Activated CD4-positive, alpha-beta T cell treated with anti-CD3 and anti-CD28 coated beads, Interleukin-2, amount 10 ng/mL, durations not matched to agents 7 days and 5 days (primary cell): ENCODE measurements around the gene PRKAR2B. TPM values are rescaled to one million over a fixed set of nuclear protein-coding genes. Genes with fewer than 3 reads are reported as not detected.

Experiments used
- CTCF ChIA-PET: fragments of 350-600 bp; sonication (Branson Sonifier 250); formaldehyde crosslinking; loops from one replicate; lab custom pipeline; 2021; ENCODE audit warnings: antibody characterized with exemption; lab: Charles Lee
- POLR2A ChIA-PET: fragments of 350-600 bp; sonication (Branson Sonifier 250); formaldehyde crosslinking; loops from one replicate; lab custom pipeline; 2021; ENCODE audit warnings: antibody characterized with exemption; lab: Charles Lee
- DNase-seq: peaks from one replicate; pipeline ENCODE4 v3.0.0-alpha.2; 2020
- H3K27ac Mint-ChIP-seq: one replicate; pipeline ENCODE4 v1.8.0; 2021; ENCODE audit warnings: mild to moderate bottlenecking, moderate library complexity, mixed read lengths
- H3K27me3 Mint-ChIP-seq: one replicate; pipeline ENCODE4 v1.8.0; 2021; ENCODE audit warnings: mixed read lengths
- H3K36me3 Mint-ChIP-seq: one replicate; pipeline ENCODE4 v1.8.0; 2021; ENCODE audit warnings: low read depth, mixed read lengths
- H3K4me1 Mint-ChIP-seq: one replicate; pipeline ENCODE4 v1.8.0; 2021; ENCODE audit warnings: mixed read lengths
- H3K4me3 Mint-ChIP-seq: one replicate; pipeline ENCODE4 v1.8.0; 2021; ENCODE audit warnings: mild to moderate bottlenecking, moderate library complexity, mixed read lengths
- H3K9me3 Mint-ChIP-seq: one replicate; pipeline ENCODE4 v1.8.0; 2021; ENCODE audit warnings: mixed read lengths
- total RNA-seq, 2 experiments: library from RNA; stranded (reverse); gene quantifications; one replicate each; pipeline ENCODE4 v1.2.3, GENCODE V29; 2021

PRKAR2B gene
- total RNA-seq, 2 experiments from 2014 or later = 1.2 to 1.4 TPM

DNA sequence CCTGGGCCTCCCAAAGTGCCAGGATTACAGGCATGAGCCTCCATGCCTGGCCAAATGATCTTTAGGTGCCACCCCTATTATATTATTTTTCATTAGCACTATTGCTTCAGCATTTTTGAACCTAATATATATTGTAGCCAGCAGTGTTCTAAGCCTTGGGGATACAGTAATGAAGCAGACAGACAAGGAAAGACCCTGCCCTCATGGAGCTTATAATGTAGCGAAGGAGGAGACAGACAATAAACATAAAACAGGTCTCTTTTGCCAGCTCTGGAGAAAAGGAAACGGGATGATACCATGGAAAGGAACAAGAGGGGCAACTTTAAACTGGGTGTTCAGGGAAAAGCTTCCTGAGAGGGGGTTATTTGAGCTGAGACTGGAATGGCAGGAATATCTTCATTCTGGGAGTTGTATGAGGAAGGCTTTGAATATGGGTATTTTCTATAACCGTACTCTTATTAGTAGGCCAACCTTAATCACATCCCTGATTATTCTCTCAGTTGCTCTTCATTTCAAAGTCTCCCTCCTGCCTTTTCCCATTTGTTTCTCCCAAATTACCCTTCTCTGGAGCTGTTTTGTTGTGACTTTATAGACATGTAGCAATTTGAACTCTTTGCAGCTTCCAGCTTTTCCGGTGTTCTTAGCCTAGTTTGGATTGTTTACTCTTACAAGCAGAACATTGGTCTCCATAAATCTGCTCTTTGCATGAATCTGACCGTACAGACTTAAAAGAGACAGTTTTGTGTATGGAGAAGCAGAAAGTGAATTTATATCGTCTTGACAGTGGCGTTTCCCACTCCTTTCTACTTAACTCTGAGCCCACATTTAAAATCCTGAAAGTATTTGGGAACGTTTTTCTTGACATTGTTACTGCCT is 19.0 kb downstream of the PRKAR2B start:
- Mint-ChIP-seq H3K4me3 (no peak overlapping the region), H3K4me1 (no peaks in the 10 kb centered on the region), H3K27me3 (peaks cover 20% of the 10 kb centered on the region), H3K36me3 (no peaks in the 10 kb centered on the region), H3K9me3 (no peaks in the 10 kb centered on the region), H3K27ac (no peak overlapping the region)
- DNase-seq = no peak
- ChIA-PET POLR2A (no interaction called here), CTCF (interaction anchor here (0.7 kb wide), 1 partner anchor 117 kb away, joined by 3 read pairs; no protein-coding TSS in a partner anchor)

DNA sequence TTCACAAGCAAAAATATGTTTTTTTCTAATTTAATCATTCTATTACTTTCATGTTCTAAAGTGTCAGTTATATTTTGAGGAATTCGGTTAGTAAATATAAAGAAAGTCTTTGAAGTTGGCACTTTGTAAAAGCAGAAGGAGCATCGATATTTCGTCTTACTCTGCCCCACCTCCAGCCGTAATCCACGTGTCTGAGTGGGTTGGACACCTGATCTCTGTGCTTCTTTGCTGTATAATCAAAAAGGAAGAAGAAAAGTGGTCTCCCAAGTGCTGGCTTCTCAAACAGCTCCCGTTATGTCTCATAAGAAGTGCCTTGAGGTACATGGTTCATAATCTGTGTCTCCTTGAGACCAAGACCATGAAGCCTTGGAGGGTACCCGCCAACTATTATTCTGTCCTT is 19.8 kb downstream of the PRKAR2B start:
- Mint-ChIP-seq H3K27me3 (peaks cover 20% of the 10 kb centered on the region), H3K36me3 (no peaks in the 10 kb centered on the region), H3K27ac (no peak overlapping the region), H3K9me3 (no peaks in the 10 kb centered on the region), H3K4me1 (peaks cover 2% of the 10 kb centered on the region), H3K4me3 (no peak overlapping the region)
- CTCF ChIA-PET = no interaction called here
- DNase-seq = no peak
- POLR2A ChIA-PET = no interaction called here

DNA sequence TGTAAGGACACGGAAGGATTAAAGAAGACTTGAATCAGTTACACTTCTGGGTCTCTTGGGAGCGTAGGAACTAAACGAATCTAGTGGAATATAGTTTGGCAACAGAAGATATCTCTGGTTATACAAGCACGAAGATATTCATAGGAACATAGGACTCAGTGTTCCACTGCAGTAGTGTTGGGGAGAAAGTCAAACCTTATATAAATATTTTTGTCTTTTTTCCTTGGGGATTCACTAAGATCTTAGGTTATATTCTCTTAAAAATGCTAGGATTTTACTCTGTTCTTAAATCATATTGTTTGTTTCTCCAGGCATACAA is 21.4 kb downstream of the PRKAR2B start:
- POLR2A ChIA-PET = no interaction called here
- CTCF ChIA-PET = no interaction called here
- Mint-ChIP-seq H3K27me3 (peaks cover 16% of the 10 kb centered on the region), H3K9me3 (no peaks in the 10 kb centered on the region), H3K36me3 (no peaks in the 10 kb centered on the region), H3K4me3 (no peak overlapping the region), H3K27ac (no peak overlapping the region), H3K4me1 (peaks cover 2% of the 10 kb centered on the region)
- no peak for DNase-seq

DNA sequence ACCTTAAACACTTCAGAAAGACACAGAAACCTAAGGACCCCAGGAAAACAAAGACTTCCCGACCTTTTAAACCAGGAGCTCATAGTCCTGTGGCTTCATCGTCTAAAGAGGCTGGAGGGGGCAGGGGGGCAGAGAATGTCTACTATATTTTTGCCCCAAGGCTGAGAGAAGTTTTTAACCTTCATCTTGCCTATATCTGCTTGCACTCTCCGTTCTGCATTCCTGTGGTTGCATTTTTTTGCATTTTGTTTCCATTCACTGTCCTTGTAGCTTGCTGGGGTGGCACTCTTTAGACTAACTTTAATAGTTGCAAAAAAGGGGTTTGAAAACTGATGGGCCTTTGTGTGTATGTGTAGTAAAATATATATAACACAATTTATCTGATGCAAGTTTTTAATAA is 23.7 kb downstream of the PRKAR2B start:
- ChIA-PET CTCF (interaction anchor here (0.5 kb wide), 1 partner anchor 15 kb away, joined by 3 read pairs; no protein-coding TSS in a partner anchor), POLR2A (no interaction called here)
- H3K27ac Mint-ChIP-seq = no peak overlapping the region
- peaks cover 3% of the 10 kb centered on the region for H3K27me3 Mint-ChIP-seq
- no peaks in the 10 kb centered on the region for H3K36me3 Mint-ChIP-seq
- no peak overlapping the region for H3K4me3 Mint-ChIP-seq
- H3K9me3 Mint-ChIP-seq = no peaks in the 10 kb centered on the region
- peaks cover 2% of the 10 kb centered on the region for H3K4me1 Mint-ChIP-seq
- no peak for DNase-seq

DNA sequence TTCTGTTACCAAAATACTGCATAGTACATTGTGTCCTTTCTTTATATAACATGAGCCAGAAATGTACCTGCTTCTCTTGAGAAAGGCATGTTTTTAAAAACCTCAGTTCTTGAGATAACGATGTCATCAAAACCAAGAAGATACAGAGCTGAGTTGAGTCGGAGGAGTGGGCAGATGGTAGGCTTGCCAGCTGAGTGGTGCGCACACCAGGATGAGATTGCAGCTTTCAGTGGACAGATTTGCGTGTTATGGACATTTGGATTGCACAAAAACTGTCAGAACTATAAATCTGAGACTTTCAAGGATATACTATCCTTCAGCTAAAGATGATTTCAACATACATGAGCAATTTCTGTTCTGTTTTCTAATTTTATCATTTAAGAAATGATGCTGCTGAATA is 25.0 kb downstream of the PRKAR2B start:
- POLR2A ChIA-PET = no interaction called here
- Mint-ChIP-seq H3K4me1 (peaks cover 2% of the 10 kb centered on the region), H3K9me3 (no peaks in the 10 kb centered on the region), H3K27ac (no peak overlapping the region), H3K36me3 (no peaks in the 10 kb centered on the region), H3K27me3 (peaks cover 3% of the 10 kb centered on the region), H3K4me3 (no peak overlapping the region)
- DNase-seq = no peak
- CTCF ChIA-PET = no interaction called here

DNA sequence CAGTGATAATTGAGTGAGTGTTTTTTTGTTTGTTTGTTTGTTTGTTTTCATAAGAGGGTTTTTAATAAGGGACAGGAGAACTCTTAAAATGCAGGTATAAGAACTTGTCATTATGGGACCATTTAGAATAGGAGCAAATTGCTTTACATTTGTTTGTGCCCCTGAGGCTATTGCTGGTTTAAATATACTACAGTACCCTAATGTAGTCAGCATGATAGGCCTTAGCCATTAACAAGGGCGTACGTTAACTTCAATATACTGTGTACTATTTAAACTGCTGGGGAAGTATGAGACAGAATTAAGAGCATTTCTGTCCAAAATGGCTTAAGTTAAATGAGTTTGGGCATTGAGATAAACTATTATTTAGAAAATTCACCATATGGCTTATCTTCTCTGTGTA is 26.2 kb downstream of the PRKAR2B start:
- H3K4me1 Mint-ChIP-seq = peaks cover 2% of the 10 kb centered on the region
- ChIA-PET CTCF (no interaction called here), POLR2A (no interaction called here)

DNA sequence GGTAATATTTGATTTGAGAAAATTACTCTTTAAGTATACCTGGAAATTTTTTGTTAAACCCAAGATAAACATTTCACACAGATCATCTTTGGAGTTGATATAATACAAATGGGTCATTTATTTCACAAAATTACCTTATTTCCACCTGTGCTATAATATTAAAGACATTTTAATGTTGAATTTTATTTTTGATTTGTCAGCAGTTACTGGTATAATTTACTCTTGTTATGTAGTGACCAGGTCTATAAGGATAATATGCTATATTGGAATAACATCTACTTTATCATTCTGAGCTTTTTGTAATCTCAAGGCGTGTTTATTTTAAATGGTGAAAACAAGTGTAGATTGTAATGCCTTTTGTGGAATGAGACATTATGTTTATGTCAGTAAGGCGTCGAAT is 26.6 kb downstream of the PRKAR2B start:
- POLR2A ChIA-PET = no interaction called here
- H3K9me3 Mint-ChIP-seq = no peaks in the 10 kb centered on the region
- no peak overlapping the region for H3K4me3 Mint-ChIP-seq
- no peak overlapping the region for H3K27ac Mint-ChIP-seq
- CTCF ChIA-PET = no interaction called here
- H3K36me3 Mint-ChIP-seq = no peaks in the 10 kb centered on the region
- DNase-seq = no peak
- H3K4me1 Mint-ChIP-seq = peaks cover 2% of the 10 kb centered on the region
- no peaks in the 10 kb centered on the region for H3K27me3 Mint-ChIP-seq

More for the DNA sequence above, 26.2 kb downstream of the PRKAR2B start:
- no peaks in the 10 kb centered on the region for H3K9me3 Mint-ChIP-seq
- H3K27ac Mint-ChIP-seq = no peak overlapping the region
- H3K4me3 Mint-ChIP-seq = no peak overlapping the region
- no peak for DNase-seq
- H3K36me3 Mint-ChIP-seq = no peaks in the 10 kb centered on the region
- H3K27me3 Mint-ChIP-seq = no peaks in the 10 kb centered on the region

DNA sequence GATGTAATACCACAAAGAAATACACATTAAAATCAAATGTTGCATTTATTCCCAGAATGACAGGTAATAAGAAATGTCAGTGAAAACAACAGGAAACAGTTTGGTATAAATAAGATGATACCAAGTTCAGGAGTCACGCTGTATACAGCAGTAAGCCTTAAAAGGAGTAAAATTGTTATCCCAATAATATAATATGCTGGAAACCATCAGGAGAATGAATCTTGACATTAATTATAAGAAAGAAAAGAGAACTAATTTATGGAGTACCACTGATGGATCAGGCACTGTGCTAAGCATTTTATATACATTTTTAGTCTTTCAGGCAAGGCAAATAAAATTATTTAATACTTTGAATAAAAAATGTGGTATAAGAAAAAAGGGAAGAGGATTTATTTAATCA is 27.6 kb downstream of the PRKAR2B start:
- Mint-ChIP-seq H3K36me3 (no peaks in the 10 kb centered on the region), H3K9me3 (no peaks in the 10 kb centered on the region), H3K4me1 (peaks cover 2% of the 10 kb centered on the region), H3K27ac (no peak overlapping the region), H3K4me3 (no peak overlapping the region), H3K27me3 (no peaks in the 10 kb centered on the region)
- ChIA-PET CTCF (no interaction called here), POLR2A (no interaction called here)
- DNase-seq = no peak

DNA sequence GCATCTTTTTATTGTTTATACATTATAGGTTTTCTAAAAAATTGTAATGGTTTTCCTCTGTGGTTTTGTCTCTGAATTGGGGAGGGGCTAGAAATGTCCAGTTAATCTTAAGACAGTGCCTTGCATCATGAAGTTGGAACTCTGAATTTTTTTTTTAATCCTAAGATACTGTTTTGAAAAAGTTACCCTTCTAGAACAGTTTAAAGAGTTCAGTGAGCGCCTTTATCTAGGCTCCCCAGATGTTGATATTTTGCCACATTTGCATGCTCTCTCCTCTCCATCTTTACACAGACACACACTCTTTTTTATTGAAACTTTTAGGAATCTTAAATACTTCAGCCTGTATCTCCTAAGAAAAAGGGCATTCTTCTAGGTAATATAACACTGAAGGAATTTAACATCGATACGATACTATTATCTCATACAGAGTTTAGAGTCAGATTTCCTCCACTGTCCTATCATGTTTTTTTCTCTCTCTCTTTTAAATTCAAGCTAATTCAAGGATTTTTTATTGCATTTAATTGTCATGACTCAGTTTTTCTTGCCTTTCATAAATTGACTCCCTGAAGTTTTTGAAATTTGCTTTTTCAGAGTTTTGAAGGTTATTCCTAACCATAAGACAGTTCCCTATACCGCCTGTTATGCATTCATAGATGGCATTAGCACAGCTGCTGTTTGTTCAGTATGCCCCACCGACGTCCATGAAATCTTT is 31.5 kb downstream of the PRKAR2B start:
- DNase-seq = no peak
- Mint-ChIP-seq H3K27ac (no peak overlapping the region), H3K4me1 (no peaks in the 10 kb centered on the region), H3K36me3 (no peaks in the 10 kb centered on the region), H3K9me3 (no peaks in the 10 kb centered on the region), H3K27me3 (no peaks in the 10 kb centered on the region), H3K4me3 (no peak overlapping the region)
- ChIA-PET POLR2A (no interaction called here), CTCF (interaction anchor here (0.6 kb wide), 1 partner anchor 11 kb away, joined by 3 read pairs; no protein-coding TSS in a partner anchor)

DNA sequence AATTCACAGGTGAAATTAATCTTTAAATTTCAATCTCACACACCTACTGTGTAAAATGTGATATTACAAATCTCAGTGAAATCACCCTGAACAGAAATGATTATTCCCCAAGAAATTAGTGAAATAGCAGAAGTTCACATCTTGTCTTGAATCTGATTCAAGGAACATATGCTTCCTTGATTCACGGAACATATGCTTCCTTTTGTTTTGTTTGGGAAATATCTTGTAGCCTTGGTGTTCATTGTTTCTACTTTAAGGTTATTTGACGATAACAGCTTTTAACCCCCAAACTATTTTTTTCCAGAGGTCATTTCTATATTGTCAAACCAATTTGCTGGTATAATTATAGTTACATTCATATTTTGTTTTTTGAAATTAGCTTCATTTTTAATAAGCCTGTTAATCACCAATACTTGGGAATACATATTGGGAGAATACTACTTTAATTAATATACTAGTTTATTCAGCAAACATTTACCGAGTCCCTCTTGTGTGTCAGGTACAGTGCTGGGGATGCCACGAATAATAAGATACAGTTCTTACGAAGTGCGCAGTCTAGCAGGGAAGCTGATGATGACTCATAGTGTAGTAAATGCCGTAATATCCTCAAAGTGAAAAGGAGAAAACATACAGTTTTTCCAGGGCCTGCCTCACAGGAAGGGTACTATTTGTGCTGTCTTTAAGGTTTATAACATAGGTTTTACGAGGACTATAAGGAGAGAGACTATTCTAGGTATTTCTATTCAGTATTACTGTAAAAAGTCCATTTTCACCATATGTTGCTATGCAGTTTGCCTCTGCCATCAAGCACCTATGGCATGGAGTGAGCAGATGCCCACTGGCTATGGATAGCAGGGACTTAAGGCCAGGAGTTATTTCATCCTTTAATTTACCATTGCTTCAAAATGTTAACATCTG is 32.5 kb downstream of the PRKAR2B start:
- H3K27ac Mint-ChIP-seq = no peak overlapping the region
- H3K27me3 Mint-ChIP-seq = no peaks in the 10 kb centered on the region
- CTCF ChIA-PET = interaction anchor here (0.6 kb wide), 1 partner anchor 10 kb away, joined by 3 read pairs; no protein-coding TSS in a partner anchor
- H3K4me1 Mint-ChIP-seq = no peaks in the 10 kb centered on the region
- H3K4me3 Mint-ChIP-seq = no peak overlapping the region
- POLR2A ChIA-PET = no interaction called here
- no peak for DNase-seq
- H3K9me3 Mint-ChIP-seq = no peaks in the 10 kb centered on the region
- no peaks in the 10 kb centered on the region for H3K36me3 Mint-ChIP-seq

DNA sequence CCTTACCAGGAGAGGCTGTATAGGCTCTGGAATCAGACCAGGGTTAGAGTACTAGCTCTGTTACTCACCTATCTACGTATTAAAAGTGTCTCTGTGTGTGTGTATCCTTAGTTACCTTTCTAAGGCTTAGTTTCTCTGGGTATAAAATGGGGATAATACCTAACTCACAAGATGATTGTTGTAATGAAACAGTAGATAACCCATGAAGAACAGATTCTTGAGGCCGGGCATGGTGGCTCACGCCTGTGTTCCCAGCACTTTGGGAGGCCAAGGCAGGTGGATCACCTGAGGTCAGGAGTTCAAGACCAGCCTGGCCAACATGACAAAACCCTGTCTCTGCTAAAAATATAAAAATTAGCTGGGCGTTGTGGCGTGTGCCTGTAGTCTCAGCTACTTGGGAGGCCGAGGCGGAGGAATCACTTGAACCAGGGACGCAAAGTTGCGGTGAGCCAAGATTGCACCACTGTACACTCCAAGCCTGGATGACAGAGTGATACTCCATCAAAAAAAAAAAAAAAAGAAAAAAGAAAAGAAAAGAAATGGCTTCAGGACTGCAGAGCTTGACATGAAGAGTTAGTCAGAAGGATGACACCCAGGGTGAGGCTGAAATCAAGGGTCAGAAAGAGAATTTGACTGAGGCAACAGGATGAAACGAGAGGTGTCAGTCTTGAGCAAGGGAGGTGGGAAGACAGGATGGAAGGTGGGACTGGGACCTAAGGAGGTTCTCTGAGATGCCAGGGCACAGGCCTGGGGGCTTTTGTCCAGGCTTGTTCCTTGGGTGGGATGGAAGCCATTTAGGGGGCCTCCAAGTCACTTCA is 33.4 kb downstream of the PRKAR2B start:
- POLR2A ChIA-PET = no interaction called here
- Mint-ChIP-seq H3K4me1 (no peaks in the 10 kb centered on the region), H3K27me3 (no peaks in the 10 kb centered on the region), H3K36me3 (no peaks in the 10 kb centered on the region), H3K4me3 (no peak overlapping the region), H3K27ac (no peak overlapping the region), H3K9me3 (no peaks in the 10 kb centered on the region)
- CTCF ChIA-PET = interaction anchor here (0.6 to 1.2 kb wide), 2 partner anchors 12 to 812 kb away, joined by 3 read pairs; no protein-coding TSS in a partner anchor
- no peak for DNase-seq

DNA sequence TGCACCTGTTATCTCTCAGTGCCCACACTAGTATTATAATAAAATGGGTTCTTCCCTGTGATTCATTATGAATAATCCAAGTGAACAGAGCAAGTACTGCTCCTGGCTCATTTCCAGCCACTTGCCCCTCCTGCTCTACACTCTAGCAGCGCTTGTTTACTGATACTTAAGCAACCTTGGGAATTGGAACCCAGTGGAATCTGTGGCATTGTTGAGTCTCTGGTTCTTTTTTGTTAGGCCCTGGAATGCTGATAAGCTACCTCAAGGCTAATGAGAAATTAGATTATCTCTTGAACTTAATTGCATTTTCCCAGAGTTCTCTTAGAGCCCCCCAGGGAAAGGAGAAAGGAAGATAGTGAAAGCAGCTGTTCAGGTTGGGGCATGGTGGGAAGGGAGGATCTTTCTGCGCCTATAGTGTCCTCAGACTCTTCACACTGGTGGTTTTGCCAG is 34.0 kb downstream of the PRKAR2B start:
- H3K27ac Mint-ChIP-seq = no peak overlapping the region
- DNase-seq = no peak
- no peaks in the 10 kb centered on the region for H3K36me3 Mint-ChIP-seq
- ChIA-PET POLR2A (no interaction called here), CTCF (interaction anchor here (0.6 to 1.2 kb wide), 2 partner anchors 11 to 812 kb away, joined by 3 read pairs; no protein-coding TSS in a partner anchor)
- no peaks in the 10 kb centered on the region for H3K9me3 Mint-ChIP-seq
- H3K4me1 Mint-ChIP-seq = no peaks in the 10 kb centered on the region
- no peak overlapping the region for H3K4me3 Mint-ChIP-seq
- H3K27me3 Mint-ChIP-seq = no peaks in the 10 kb centered on the region
